GM18517 (cell line): ENCODE measurements around the gene ZSWIM8.
"Not testable (repeated sequence)": the region's sequence is repeated elsewhere in the genome, so short reads cannot be mapped to it uniquely, and the experiment has no call there.

ENCODE experiments used
- ATAC-seq: cut with Tn5 transposase; IDR thresholded peaks from one replicate; pipeline ENCODE4 v1.9.1; 2021; ENCODE audit warnings: mild to moderate bottlenecking, moderate library complexity; ENCODE audit not compliant: unreplicated experiment

Gene ZSWIM8

GRCh38 chr10:73813333-73813732, 27.9 kb downstream of the ZSWIM8 start:
- no peak for ATAC-seq

DNA sequence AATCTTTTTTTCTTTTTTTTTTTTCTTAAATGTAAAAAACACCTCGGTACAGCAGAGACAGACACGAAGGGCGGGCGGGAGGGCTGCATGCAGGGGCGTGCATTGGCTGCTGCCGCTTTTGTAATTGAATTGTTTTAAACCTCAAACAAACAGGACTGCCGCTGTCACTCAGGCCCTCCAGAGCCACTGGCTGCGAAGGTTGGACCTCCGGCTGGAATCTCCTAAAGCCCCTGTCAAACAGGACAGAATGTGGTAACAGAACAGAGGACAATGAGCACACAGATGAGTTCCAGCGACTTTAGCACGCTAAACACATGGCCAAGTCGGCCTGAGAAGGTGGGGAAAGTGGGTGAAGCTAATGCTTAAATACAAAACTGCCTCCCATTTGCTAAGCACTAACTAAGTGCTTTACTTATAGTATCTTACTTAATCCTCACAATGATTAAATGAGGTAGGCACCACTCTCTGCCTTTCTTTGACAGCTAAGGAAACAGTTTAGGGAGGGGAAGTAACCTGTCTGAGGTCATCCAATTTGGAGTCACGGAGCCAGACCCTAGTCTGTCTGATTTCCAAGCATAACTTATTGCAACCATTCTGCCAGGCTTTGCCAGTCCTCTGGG, 29.0 kb downstream of the ZSWIM8 start:
- ATAC-seq: no peak

- ATAC-seq: no peak
Measured at GRCh38 chr10:73814896-73815718, 29.7 kb downstream of the ZSWIM8 start.

DNA sequence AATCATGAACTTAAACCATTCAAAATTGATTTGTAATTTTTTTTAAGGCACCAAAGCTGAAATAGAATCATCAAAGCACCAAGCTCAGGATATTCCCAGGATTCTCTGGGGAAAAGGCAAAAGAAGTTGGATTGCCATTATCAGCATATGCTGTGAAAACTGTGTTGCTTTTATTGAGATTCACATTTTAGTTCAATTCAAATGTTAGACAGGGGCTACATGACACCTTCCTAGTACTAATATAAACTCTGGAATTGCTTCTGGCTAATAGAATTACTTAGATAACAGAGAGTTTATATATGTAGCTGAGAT, 30.3 kb downstream of the ZSWIM8 start:
- ATAC-seq: no peak

DNA sequence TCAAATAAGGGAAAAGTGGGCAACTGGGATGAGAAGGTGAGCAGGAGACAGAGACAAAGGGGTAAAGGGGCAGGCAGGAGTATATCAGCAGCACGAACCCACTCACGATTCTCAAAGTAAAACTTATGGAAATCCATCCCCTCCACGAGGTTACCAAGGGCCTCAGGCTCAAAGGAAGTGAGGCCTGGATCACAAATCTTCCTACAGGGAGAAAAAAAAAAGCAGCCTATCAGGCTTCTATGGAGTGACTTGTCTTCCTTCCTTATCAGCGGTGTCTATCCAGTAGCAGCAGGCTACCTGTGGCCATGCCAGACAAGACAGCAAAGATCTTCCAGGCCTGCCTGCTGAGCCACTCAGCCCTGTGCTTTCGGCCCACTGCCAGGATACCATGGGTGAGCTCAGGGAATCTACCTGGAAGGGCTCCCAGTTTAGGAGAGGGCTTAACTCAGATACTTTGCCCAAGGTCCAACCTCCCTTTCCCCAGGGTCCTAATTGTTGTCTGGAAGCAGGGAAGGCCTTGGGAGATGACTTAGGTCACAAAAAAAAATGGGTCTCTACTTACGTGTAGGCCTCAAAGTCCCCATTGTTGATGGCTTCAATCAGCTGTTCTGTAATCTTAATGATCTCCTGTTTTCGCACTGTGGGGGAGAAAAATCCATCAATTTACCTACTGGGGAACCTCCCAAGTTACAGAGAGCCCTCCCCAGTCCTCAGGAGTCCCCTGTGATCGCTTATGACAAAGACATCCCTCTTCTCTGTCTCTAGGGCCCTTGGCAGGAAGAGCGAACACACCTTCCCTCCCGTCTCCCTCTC, 31.7 kb downstream of the ZSWIM8 start:
- no peak for ATAC-seq

GRCh38 chr10:73817826-73818225, 32.4 kb downstream of the ZSWIM8 start:
- ATAC-seq: no peak

DNA sequence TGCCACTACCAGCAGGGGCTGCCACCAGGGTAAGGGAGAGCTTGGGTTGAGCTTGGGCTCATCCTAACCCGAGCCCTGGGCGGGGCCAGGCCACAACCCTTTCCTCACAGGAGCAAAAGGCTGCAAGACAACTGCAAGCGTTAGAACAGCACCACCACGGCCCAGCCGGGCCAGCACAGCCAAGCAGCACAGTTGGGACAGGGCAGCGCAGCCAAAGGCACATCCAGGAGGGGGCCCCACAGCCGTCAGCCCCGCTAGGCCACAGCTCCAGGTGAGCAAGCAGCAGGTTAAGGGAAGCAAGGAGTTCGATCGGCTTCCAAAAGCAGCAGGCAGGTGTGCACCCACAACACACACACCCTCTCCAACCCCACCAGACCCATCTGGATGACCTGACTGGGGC, 33.0 kb downstream of the ZSWIM8 start:
- ATAC-seq: no peak

GRCh38 chr10:73819081-73819480, 33.7 kb downstream of the ZSWIM8 start:
- no peak for ATAC-seq

DNA sequence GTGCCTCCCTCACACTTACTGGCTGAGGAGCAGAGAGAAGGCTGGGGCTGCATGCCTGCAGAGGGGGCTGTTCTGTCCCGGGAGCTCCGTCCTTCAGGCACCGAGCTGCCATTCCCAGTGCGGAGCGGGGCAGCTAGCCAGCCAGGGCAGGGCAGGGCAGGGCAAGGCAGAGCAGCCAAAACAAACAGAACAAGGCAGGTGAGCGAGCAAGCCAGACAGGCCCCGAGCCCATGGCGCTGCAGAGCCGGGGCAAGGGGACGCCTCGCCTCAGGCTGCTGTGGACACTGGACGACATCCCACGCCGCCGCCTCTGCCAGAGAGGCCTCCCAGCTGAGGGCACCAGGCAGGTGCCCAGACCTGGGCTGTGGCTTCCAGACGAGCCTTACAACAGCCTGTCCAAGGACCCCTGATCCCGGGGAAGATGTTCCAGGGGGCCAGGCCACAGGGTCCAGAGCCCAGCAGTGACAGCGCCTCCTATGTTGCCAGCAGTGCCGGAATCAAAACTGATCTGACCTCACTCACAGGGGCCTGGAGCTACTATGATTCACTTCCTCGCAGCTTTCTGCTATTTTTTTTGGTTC, 34.2 kb downstream of the ZSWIM8 start:
- no peak for ATAC-seq

DNA sequence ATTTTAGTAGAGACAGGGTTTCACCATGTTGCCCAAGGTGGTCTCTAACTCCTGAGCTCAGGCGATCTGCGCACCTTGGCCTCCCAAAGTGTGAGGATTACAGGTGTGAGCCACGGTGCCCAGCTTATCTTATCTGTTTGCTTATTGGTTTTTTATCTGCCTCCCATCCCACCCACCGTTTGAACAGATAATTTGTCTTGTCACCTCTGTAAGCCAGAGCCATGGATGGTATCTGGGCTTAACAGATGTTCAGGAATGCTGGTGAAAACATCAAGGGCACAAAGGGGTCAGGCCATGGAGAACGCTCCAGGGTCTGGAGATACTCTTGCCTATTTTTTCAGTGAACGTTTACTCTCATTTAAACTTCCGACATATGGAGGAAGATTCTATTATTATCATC, 38.0 kb downstream of the ZSWIM8 start:
- ATAC-seq: no peak

DNA sequence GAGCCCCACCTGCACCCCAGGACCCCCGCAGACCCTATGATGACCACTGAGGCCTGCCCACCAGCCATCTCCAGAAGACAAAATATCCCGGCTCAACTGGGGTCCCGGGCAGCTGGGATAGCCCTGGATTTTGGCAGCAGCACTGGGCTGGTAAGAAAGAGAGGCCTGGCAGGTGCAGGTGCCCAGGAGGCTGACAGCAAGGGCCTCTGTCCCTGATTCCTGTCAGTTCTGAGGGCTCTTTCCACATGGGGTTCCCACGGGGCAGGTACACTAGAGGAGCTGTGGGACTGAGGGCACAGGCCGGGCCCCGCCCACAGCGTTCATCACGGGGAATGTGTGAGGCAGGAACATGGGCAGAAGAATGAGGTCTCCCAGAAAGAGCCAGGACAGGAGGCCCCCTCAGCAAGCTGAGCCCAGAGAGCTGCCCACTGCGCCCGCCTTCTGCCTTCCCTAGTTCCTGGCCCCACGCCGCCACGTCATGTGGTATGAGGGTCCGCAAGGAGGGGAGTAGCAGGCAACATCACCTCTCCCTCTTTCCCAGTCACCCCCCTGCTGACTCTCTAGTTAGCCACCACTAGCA, 38.8 kb downstream of the ZSWIM8 start:
- no peak for ATAC-seq

- ATAC-seq: no peak
Measured at GRCh38 chr10:73827346-73828089, 42.1 kb downstream of the ZSWIM8 start.

- no peak for ATAC-seq
Measured at GRCh38 chr10:73828161-73828560, 42.8 kb downstream of the ZSWIM8 start.

- not testable (repeated sequence) for ATAC-seq
Measured at GRCh38 chr10:73829090-73829489, 43.7 kb downstream of the ZSWIM8 start.

GRCh38 chr10:73836427-73836980, 51.1 kb downstream of the ZSWIM8 start:
- no peak for ATAC-seq

DNA sequence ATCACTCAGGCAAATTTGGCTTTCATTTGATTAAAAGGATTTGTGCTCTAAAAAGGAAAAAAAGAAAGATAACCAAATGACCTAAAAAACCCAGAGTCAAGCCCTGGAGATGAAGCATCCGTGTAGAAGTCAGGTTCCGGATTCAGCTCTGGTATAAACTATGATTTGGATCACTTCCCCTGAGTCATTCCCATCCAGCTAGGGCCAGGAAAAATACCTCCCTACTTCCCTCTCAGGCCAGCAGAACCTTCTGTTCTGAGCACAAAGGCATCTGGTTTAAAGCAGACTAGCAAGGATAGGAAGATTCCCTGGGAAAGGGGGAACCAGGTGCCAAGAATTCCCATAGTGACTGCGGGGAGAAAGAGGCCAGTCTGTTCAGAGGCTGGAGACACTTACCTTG, 51.7 kb downstream of the ZSWIM8 start:
- no peak for ATAC-seq

DNA sequence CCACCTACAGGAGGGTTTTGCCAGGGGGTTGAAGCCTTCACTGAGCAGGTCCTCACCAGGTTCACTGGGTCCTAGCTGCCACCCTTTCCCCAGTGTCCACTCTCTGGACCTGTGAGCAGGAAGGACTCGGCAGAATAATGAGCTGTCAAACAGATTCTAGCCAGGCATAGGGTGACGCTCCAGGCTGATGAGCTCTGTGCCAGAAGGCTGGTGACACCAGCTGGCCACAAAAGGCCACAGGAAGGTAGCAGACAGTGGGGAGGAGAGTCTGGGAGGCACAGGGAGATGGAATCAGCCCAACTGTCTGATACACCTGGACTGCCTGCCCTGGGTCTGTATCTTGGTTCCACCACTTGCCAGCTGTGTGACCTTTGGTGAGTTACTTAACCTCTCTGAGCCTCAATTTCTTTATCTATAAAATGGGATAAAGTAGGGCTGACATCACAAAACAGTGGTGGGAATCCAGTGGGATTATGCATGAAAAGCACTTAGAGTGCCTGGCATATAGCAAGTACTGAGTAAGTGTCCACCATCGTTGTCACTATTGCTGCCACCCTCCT, 52.7 kb downstream of the ZSWIM8 start:
- ATAC-seq: no peak

DNA sequence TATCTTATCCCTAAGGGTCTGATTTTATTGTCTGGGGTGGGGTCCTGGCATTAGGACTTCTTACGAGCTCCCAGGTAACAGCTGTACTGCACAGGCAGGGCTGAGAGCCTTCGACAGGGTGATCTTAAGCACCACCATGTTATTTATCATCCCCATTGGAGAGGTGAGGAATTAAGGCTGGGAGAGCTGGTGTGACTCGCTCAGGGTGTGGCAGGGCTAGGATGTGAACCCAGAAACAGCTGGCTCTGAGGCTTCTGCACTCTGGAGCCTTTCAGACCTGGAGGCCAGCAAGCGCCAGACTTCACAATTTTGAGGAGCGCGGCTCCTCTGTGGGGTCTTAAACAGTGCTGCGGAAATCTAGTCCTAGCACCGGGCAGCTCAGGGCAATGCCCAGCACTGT, 53.4 kb downstream of the ZSWIM8 start:
- ATAC-seq: no peak

DNA sequence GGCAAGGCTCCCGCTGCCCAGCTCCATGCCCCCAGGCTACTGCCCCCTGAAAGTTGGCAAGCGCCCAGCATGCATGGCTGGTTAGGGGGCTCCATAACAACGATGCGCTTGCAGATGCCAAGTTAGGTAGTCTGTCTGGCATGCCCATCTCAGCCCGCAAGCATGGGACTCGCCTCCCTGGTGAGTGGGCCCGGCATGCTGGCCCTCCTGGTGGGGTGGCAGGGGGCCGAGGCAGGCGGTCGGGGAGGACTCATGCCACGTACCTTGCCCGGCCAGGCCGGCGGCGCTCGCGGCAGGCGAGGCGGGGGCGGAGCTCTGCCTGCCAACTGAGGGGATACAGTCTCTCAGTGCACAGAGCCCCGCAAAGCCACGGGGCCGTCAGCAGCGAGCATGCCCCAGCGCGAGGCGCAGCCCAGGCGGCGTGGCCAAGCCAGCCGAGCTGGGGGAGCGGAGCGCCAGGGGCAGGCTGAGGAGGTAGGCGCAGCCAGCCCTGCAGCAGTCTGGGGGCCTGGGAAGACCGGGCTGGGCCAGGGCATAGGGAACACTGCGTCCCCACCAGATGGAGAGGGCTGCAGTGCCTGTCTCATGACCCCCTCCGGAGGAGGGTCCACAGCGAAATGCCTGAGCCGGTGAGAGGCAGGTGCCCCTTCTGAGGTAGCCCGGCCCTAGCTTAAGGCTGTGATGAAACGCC, 54.0 kb downstream of the ZSWIM8 start:
- ATAC-seq: no peak
